ENCODE data around the gene HS6ST3. TPM values are rescaled to one million over a fixed set of nuclear protein-coding genes. Genes with fewer than 3 reads are reported as not detected.

HS6ST3 gene
- total and polyA plus RNA-seq, 7 donors = under 0.01 to 0.71 (median 0.33) TPM; not detected in 2

- TF ChIP-seq POLR2A (IDR thresholded peaks at IDR 0.05) (no peak), EP300 (IDR thresholded peaks at IDR 0.05) (no peak), CTCF (IDR thresholded peaks at IDR 0.05) (no peak), POLR2AphosphoS5 (IDR thresholded peaks at IDR 0.05) (no peak)
- H3K4me1 ChIP-seq = no peaks in the 10 kb centered on the region
- DNase-seq = no peak
- WGBS, 2 donors = 91 to 95% methylated on average over 4 of the region's 4 CpGs
- intact Hi-C loops (cut with DNase I) = no loop called here
- H3K4me3 ChIP-seq = no peak overlapping the region
- no peaks in the 10 kb centered on the region for H3K9me3 ChIP-seq
- H3K36me3 ChIP-seq = no peaks in the 10 kb centered on the region
- H3K27ac ChIP-seq = no peak overlapping the region
- no peaks in the 10 kb centered on the region for H3K27me3 ChIP-seq
Measured at GRCh38 chr13:96252903-96253302, 163.0 kb downstream of the HS6ST3 start.

- no peak overlapping the region for H3K27ac ChIP-seq
- H3K4me1 ChIP-seq = peaks cover 0 to 16% (median 13%) of the 10 kb centered on the region in 4 donors
- WGBS, 2 donors = 45 to 74% methylated on average over 1 of the region's 1 CpG
- no peaks in the 10 kb centered on the region for H3K27me3 ChIP-seq
- no peaks in the 10 kb centered on the region for H3K9me3 ChIP-seq
- DNase-seq = no peak
- TF ChIP-seq EP300 (IDR thresholded peaks at IDR 0.05) = no peak
- no peak for TF ChIP-seq CTCF (IDR thresholded peaks at IDR 0.05)
- TF ChIP-seq POLR2A (IDR thresholded peaks at IDR 0.05) = no peak
- TF ChIP-seq POLR2AphosphoS5 (IDR thresholded peaks at IDR 0.05) = no peak
- H3K4me3 ChIP-seq = no peak overlapping the region
- no peaks in the 10 kb centered on the region for H3K36me3 ChIP-seq
- intact Hi-C loops (cut with DNase I) = no loop called here
Measured at GRCh38 chr13:96273196-96273595, 183.3 kb downstream of the HS6ST3 start.

- WGBS, 2 donors = 96% methylated on average over 2 of the region's 2 CpGs
- intact Hi-C loops (cut with DNase I) = no loop called here
- Histone ChIP-seq H3K4me1 (peaks cover 0 to 16% (median 13%) of the 10 kb centered on the region in 4 donors), H3K27ac (no peak overlapping the region), H3K36me3 (no peaks in the 10 kb centered on the region), H3K9me3 (no peaks in the 10 kb centered on the region), H3K4me3 (no peak overlapping the region), H3K27me3 (no peaks in the 10 kb centered on the region)
- TF ChIP-seq EP300 (IDR thresholded peaks at IDR 0.05) (no peak), CTCF (IDR thresholded peaks at IDR 0.05) (no peak), POLR2A (IDR thresholded peaks at IDR 0.05) (no peak), POLR2AphosphoS5 (IDR thresholded peaks at IDR 0.05) (no peak)
- no peak for DNase-seq
Measured at GRCh38 chr13:96274046-96274445, 184.1 kb downstream of the HS6ST3 start.

- H3K4me3 ChIP-seq = no peak overlapping the region
- TF ChIP-seq POLR2A (IDR thresholded peaks at IDR 0.05) (no peak), CTCF (IDR thresholded peaks at IDR 0.05) (no peak), POLR2AphosphoS5 (IDR thresholded peaks at IDR 0.05) (no peak), EP300 (IDR thresholded peaks at IDR 0.05) (no peak)
- no peak overlapping the region for H3K27ac ChIP-seq
- intact Hi-C loops (cut with DNase I) = no loop called here
- WGBS, 2 donors = 75 to 89% methylated on average over 3 of the region's 3 CpGs
- H3K27me3 ChIP-seq = no peaks in the 10 kb centered on the region
- H3K9me3 ChIP-seq = no peaks in the 10 kb centered on the region
- no peak for DNase-seq
- H3K4me1 ChIP-seq = peaks cover 0 to 16% (median 13%) of the 10 kb centered on the region in 4 donors
- H3K36me3 ChIP-seq = no peaks in the 10 kb centered on the region
Measured at GRCh38 chr13:96279904-96280303, 190.0 kb downstream of the HS6ST3 start.

- intact Hi-C loops (cut with DNase I) = no loop called here
- TF ChIP-seq CTCF (IDR thresholded peaks at IDR 0.05) (no peak), EP300 (IDR thresholded peaks at IDR 0.05) (no peak), POLR2A (IDR thresholded peaks at IDR 0.05) (no peak), POLR2AphosphoS5 (IDR thresholded peaks at IDR 0.05) (no peak)
Measured at GRCh38 chr13:96284971-96285370, 195.1 kb downstream of the HS6ST3 start.

More at GRCh38 chr13:96284971-96285370, 195.1 kb downstream of the HS6ST3 start:
- H3K4me3 ChIP-seq = no peak overlapping the region
- WGBS, 2 donors = 72 to 81% methylated on average over 4 of the region's 4 CpGs
- H3K27ac ChIP-seq = no peak overlapping the region
- no peaks in the 10 kb centered on the region for H3K36me3 ChIP-seq
- H3K9me3 ChIP-seq = no peaks in the 10 kb centered on the region
- H3K4me1 ChIP-seq = no peaks in the 10 kb centered on the region
- no peak for DNase-seq
- H3K27me3 ChIP-seq = no peaks in the 10 kb centered on the region

Data from sigmoid colon (tissue), 7 donors.